Right lobe of liver (tissue), 6 donors: ENCODE measurements around the gene DPEP2NB. TPM values are rescaled to one million over a fixed set of nuclear protein-coding genes. Genes with fewer than 3 reads are reported as not detected.

ENCODE experiments used
- ATAC-seq, 4 donors: fragments of 200-7000 bp; cut with Tn5 transposase; one replicate each; pipeline ENCODE4 v1.9.1; 2020; ENCODE audit warnings: mild to moderate bottlenecking in 4 of 4, moderate library complexity in 4 of 4
- DNase-seq, 3 donors: peaks; one replicate each; pipeline ENCODE4 v3.0.0-alpha.2; 2020
- H3K27ac ChIP-seq, 3 donors: fragments of 200-600 bp; one replicate each; pipeline ENCODE4 v1.8.0; 2022
- H3K27me3 ChIP-seq, 2 donors: fragments of 200-600 bp; one replicate each; pipeline ENCODE4 v1.8.0; 2022
- H3K36me3 ChIP-seq, 4 donors: fragments of 200-600 bp; sonication (generic) in 1 of 4; one replicate each; pipeline versions ENCODE4 v1.5.1 to v1.8.0; 2017 to 2022; ENCODE audit warnings: control low read depth in 1 of 4
- H3K4me1 ChIP-seq, 4 donors: fragments of 200-600 bp; sonication (generic) in 1 of 4; one replicate each; pipeline versions ENCODE4 v1.5.1 to v1.8.0; 2017 to 2022; ENCODE audit warnings: control low read depth in 1 of 4
- H3K4me3 ChIP-seq, 3 donors: fragments of 200-600 bp; one replicate each; pipeline ENCODE4 v1.8.0; 2022
- H3K9me3 ChIP-seq, 4 donors: fragments of 200-600 bp; sonication (generic) in 1 of 4; one replicate each; pipeline versions ENCODE4 v1.5.1 to v1.8.0; 2017 to 2022; ENCODE audit warnings: control low read depth in 1 of 4
- CTCF ChIP-seq, 4 donors: fragments of 200-600 bp in 3 of 4; fragments of 450-650 bp in 1 of 4; IDR thresholded peaks; one replicate each; pipeline versions ENCODE4 v1.5.1 to v1.8.0; 2016 to 2022; ENCODE audit warnings: antibody characterized with exemption in 4 of 4, mild to moderate bottlenecking in 2 of 4
- POLR2A ChIP-seq: fragments of 450-650 bp; IDR thresholded peaks from one replicate; pipeline ENCODE4 v1.6.1; 2017; ENCODE audit warnings: antibody characterized with exemption, mild to moderate bottlenecking
- WGBS: methylation state at CpG from one replicate; pipeline ENCODE4 v1.1.6; 2018; ENCODE audit warnings: low coverage, low lambda C conversion rate; ENCODE audit not compliant: insufficient coverage; ENCODE audit errors: missing lambda C conversion rate; 5-methylcytosine and 5-hydroxymethylcytosine counted together
- intact Hi-C, 2 donors: fragments of 100-400 bp; cut with DNase I; formaldehyde crosslinking; loops; one replicate each; pipeline versions ENCODE4 v1.11.2 to v1.14.1; 2022
- long read RNA-seq: library from polyadenylated mRNA; unstranded; transcript quantifications from one replicate; pipeline ENCODE4 v2.0.0, GENCODE V29; 2019
- total RNA-seq, 6 experiments: library from RNA; depleted of rRNA in 2 of 6; stranded (reverse); fragments of >200 nt in 2 of 6; fragmentation: NEBNext Ultra II Directional in 3 of 6; extraction: Animal tissue kit (Norgen Biotek cat#: 25700) in 3 of 6; gene quantifications; one replicate each; pipeline versions ENCODE4 v1.1.0 to v1.2.4, GENCODE V29; 2016 to 2023
- donor health status: DM: no; HTN: yes; CAD: no.
- donor health status: DM: no; HTN: no; CAD: no.
- donor health status: DM: no; HTN: no; CAD: no.
- donor health status: DM: no; HTN: yes; CAD: no.
- donor health status: DM: no; HTN: yes; CAD: no.

Gene DPEP2NB, protein sequence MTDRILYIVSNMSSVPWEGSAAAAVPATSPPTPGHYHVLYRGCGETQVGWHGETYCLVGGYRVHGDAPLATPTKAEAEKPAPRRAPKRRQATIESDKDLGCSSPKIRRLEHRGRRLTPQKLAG
- total RNA-seq, result not detected
- long read RNA-seq, result 0 reads

- no peak within 1 kb of the TSS for H3K4me3 ChIP-seq
- no peaks in the 10 kb centered on the region for H3K4me1 ChIP-seq
- H3K36me3 ChIP-seq, result no peaks in the 10 kb centered on the region
- H3K9me3 ChIP-seq, result no peaks in the 10 kb centered on the region
- DNase-seq, result no peak
- H3K27me3 ChIP-seq, result no peaks in the 10 kb centered on the region
- intact Hi-C loops, result no loop called here
- 70% methylated on average over 2 of the region's 5 CpGs for WGBS
- ATAC-seq, result no peak
- TF ChIP-seq POLR2A, result no peak
- no peak for TF ChIP-seq CTCF (IDR thresholded peaks at IDR 0.05)
- no peak within 1 kb of the TSS for H3K27ac ChIP-seq
Measured at GRCh38 chr16:68015681-68016080, at the start of gene DPEP2NB. Gene DPEP2NB (minus strand): TSS chr16:68015911. CDS start chr16:68015770, 141 bp downstream.

- intact Hi-C loops, result no loop called here
- peak overlapping the region in 1 of 3 donors; percentile 4 for H3K27ac ChIP-seq
- peak; percentile 69 to 87 (median 86) for TF ChIP-seq CTCF (IDR thresholded peaks at IDR 0.05)
- no peak for TF ChIP-seq POLR2A
Measured at GRCh38 chr16:68064791-68065365, 49.2 kb upstream of the DPEP2NB start.

DNA sequence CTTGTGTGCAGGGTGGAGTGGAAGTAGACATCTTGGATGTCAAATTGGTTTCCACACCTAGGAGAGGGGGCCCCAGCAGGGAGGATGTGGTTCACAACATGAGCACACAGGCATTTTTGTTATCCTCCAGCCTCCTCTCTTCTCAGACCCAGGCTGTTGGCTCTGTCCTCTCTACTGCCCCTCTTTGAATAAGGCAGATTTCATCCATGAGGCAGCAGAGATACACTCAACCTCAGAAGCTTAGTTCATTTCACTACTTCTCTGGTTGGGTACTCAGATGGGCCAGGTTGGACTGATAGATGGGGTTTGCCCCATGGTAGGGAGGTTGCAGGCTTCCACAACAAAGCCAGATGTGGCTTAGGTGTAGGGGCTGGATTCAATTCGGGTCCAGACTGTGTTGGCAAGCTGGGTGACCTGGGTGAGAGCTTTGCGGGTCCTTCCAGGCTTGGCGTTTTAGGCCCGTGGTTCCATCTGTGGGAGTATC, 47.2 kb upstream of the DPEP2NB start:
- Histone ChIP-seq H3K4me3 (no peak overlapping the region), H3K36me3 (peaks cover 0 to 4% (median 0%) of the 10 kb centered on the region in 4 donors), H3K27ac (no peak overlapping the region), H3K9me3 (no peaks in the 10 kb centered on the region), H3K27me3 (no peaks in the 10 kb centered on the region), H3K4me1 (no peaks in the 10 kb centered on the region)
- ATAC-seq (peak in 2 of 4 donors; percentile 13 to 16), DNase-seq (no peak)
- intact Hi-C loops, result no loop called here
- no peak for TF ChIP-seq POLR2A
- TF ChIP-seq CTCF (IDR thresholded peaks at IDR 0.05), result no peak
- WGBS, result 87% methylated on average over 4 of the region's 4 CpGs

More at GRCh38 chr16:68064791-68065365, 49.2 kb upstream of the DPEP2NB start:
- H3K4me1 ChIP-seq, result peaks cover 0 to 8% (median under 1%) of the 10 kb centered on the region in 4 donors
- H3K36me3 ChIP-seq, result peaks cover 0 to 4% (median 0%) of the 10 kb centered on the region in 4 donors
- 36% methylated on average over 2 of the region's 2 CpGs for WGBS
- no peaks in the 10 kb centered on the region for H3K9me3 ChIP-seq
- DNase-seq, result peak; percentile 74 to 77 (median 75)
- peak; percentile 89 to 91 (median 90) for ATAC-seq
- H3K4me3 ChIP-seq, result no peak overlapping the region
- no peaks in the 10 kb centered on the region for H3K27me3 ChIP-seq

GRCh38 chr16:68061396-68061795, 45.7 kb upstream of the DPEP2NB start:
- no peaks in the 10 kb centered on the region for H3K4me1 ChIP-seq
- intact Hi-C loops, result no loop called here
- no peak overlapping the region for H3K27ac ChIP-seq
- peaks cover 0 to 2% (median 0%) of the 10 kb centered on the region in 4 donors for H3K36me3 ChIP-seq
- no peaks in the 10 kb centered on the region for H3K9me3 ChIP-seq
- ATAC-seq, result no peak
- TF ChIP-seq POLR2A (no peak), CTCF (IDR thresholded peaks at IDR 0.05) (no peak)
- no peak overlapping the region for H3K4me3 ChIP-seq
- H3K27me3 ChIP-seq, result no peaks in the 10 kb centered on the region
- DNase-seq, result no peak
- WGBS, result 100% methylated on average over 2 of the region's 3 CpGs
